GM19438 (cell line): ENCODE measurements around the gene LGR6.

ENCODE experiments used
- ATAC-seq: cut with Tn5 transposase; IDR thresholded peaks from one replicate; pipeline ENCODE4 v1.9.1; 2021; ENCODE audit warnings: low read depth; ENCODE audit not compliant: unreplicated experiment

Gene LGR6

GRCh38 chr1:202199040-202199889 is 5.7 kb downstream of the LGR6 start:
- no peak for ATAC-seq

- no peak for ATAC-seq
Measured at GRCh38 chr1:202200112-202200548, 6.5 kb downstream of the LGR6 start.

GRCh38 chr1:202200669-202201068 is 7.1 kb downstream of the LGR6 start:
- ATAC-seq: no peak

- ATAC-seq: no peak
Measured at GRCh38 chr1:202201266-202201665, 7.7 kb downstream of the LGR6 start.

- ATAC-seq: no peak
Measured at GRCh38 chr1:202201971-202202370, 8.4 kb downstream of the LGR6 start.

- no peak for ATAC-seq
Measured at GRCh38 chr1:202202500-202203168, 9.0 kb downstream of the LGR6 start.

- no peak for ATAC-seq
Measured at GRCh38 chr1:202203238-202204039, 9.8 kb downstream of the LGR6 start.

- no peak for ATAC-seq
Measured at GRCh38 chr1:202204065-202204464, 10.5 kb downstream of the LGR6 start.

- ATAC-seq: no peak
Measured at GRCh38 chr1:202205523-202206190, 12.1 kb downstream of the LGR6 start.

GRCh38 chr1:202207292-202207691 is 13.7 kb downstream of the LGR6 start:
- ATAC-seq: no peak

- no peak for ATAC-seq
Measured at GRCh38 chr1:202208351-202208857, 14.8 kb downstream of the LGR6 start.

- no peak for ATAC-seq
Measured at GRCh38 chr1:202210385-202210784, 16.8 kb downstream of the LGR6 start.

- no peak for ATAC-seq
Measured at GRCh38 chr1:202210969-202211368, 17.4 kb downstream of the LGR6 start.

GRCh38 chr1:202212787-202213186 is 19.2 kb downstream of the LGR6 start:
- no peak for ATAC-seq

GRCh38 chr1:202213361-202214088 is 19.9 kb downstream of the LGR6 start:
- no peak for ATAC-seq

- ATAC-seq: no peak
Measured at GRCh38 chr1:202214089-202214843, 20.7 kb downstream of the LGR6 start.

- ATAC-seq: no peak
Measured at GRCh38 chr1:202215472-202216130, 22.0 kb downstream of the LGR6 start.

GRCh38 chr1:202216691-202217090 is 23.1 kb downstream of the LGR6 start:
- no peak for ATAC-seq
